GM21529 (cell line): Measurements from ENCODE around the gene PLEKHA7.

ENCODE experiments used
- ATAC-seq: cut with Tn5 transposase; IDR thresholded peaks from one replicate; pipeline ENCODE4 v1.9.1; 2021; ENCODE audit not compliant: unreplicated experiment

Gene PLEKHA7

DNA sequence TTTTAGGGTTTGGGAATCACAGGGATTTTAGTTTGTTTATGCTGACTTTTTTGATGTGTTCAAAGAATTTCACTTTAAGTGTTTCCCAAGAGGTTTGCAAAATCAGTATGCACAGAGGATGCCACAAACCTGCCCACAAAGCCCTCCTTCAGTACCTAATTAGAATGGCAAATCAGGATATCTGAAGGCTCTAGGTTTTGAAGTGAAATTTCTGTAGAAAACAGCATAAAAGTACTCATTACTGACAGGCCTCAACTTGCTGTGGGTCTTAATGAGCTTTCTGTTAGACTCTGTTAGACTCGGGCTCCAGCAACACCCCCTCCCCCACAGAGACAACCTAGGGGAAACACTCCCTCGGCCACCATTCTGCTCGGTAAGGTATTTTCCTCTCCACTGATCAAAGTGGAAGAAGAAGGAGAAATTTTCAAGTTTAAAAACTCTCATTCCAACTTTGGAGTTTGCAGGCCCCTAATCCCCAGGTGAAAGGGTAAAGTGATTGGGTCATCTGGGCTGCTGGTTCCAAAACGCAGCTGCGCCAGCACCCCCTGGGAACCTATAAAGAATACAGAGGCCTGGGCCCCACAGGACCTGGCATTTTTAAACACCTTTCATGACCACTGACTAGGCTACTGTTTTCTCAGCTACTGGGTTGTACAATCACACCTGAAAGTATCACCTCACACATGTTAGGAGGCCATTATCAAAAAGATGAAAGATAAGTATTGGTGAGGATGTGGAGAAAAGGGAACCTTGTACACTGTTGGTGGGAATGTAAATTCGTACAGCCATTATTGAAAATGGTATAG lies 67.5 kb downstream of the PLEKHA7 start:
- peak; percentile 62 for ATAC-seq

GRCh38 chr11:16945671-16946469 lies 68.3 kb downstream of the PLEKHA7 start:
- ATAC-seq, result peak; percentile 92

DNA sequence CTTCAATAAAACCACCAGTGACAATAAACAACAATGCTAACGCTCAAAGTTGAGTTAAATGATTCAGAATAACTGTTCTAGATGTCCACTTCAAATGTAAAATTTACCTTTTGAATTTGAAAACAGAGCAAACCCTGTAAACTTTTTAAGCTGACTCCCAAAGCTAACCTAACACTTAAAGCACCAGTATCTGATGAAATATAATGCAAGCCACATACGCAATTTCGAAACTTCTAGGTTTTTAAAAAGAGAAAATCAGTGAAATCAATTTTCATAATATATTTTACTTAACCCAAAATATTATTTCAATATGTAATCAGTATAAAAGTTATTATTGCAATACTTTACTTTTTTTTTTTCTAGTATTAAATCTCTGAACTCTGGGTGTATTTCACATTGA lies 71.3 kb downstream of the PLEKHA7 start:
- ATAC-seq, result no peak

GRCh38 chr11:16942342-16942741 lies 71.9 kb downstream of the PLEKHA7 start:
- ATAC-seq, result no peak

DNA sequence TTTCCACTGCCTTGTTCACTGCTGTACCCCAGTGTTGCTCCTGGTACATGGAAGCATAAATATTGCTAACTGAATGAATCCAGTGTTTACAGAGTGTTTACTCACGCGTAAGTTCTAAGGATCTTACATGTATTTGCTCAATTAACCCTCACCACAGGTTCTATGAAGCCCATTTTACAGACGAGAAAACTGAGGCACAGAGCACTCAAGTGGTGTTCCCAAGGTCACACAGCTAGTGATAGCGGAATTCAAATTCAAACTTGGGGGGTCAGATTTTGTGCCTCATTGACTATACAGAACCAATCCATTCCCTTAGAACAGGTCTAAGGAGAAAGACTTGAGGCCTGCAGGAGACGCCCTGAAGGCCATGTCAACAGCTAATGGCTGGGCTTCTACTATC lies 72.3 kb downstream of the PLEKHA7 start:
- no peak for ATAC-seq

DNA sequence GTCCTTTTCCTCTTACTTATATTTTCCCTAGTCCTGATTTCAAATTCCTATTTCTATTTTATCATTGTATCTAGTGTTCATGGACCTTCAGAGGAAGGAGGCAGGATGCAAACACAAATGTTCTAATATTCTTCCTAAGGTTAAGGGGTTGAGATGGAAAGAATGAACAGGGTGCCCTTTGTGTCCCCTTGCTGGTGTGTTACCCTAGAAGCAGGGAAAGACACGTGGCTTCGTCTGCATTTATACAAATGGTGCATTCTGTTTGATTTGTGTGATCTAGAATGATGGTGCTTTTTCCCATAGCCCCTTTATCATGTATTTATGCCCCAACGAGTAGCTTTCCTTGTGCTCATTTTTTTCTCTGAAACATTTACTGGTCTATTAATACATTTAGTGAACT lies 76.2 kb downstream of the PLEKHA7 start:
- ATAC-seq, result no peak

DNA sequence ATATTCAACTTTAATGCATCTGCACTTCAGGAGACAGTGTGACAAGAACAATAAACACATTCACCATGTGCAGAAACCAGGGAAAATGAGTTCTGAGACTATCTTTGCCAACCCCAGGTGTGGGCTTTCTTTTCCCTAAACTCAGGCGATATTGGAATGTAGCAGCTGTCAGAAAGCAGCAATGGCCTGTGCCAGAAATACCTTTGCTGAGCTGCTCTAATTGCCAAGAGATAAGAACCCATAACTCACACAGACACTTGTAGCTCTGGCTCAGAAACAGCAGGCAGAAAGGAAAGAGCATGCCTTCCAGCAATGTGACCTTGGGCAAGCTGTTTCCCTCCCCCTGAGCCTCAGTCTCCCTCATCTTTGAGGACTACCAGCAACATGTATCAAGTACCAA lies 77.6 kb downstream of the PLEKHA7 start:
- no peak for ATAC-seq

- peak; percentile 64 for ATAC-seq
These were observed 78.5 kb downstream of the PLEKHA7 start for GRCh38 chr11:16935518-16936302.

DNA sequence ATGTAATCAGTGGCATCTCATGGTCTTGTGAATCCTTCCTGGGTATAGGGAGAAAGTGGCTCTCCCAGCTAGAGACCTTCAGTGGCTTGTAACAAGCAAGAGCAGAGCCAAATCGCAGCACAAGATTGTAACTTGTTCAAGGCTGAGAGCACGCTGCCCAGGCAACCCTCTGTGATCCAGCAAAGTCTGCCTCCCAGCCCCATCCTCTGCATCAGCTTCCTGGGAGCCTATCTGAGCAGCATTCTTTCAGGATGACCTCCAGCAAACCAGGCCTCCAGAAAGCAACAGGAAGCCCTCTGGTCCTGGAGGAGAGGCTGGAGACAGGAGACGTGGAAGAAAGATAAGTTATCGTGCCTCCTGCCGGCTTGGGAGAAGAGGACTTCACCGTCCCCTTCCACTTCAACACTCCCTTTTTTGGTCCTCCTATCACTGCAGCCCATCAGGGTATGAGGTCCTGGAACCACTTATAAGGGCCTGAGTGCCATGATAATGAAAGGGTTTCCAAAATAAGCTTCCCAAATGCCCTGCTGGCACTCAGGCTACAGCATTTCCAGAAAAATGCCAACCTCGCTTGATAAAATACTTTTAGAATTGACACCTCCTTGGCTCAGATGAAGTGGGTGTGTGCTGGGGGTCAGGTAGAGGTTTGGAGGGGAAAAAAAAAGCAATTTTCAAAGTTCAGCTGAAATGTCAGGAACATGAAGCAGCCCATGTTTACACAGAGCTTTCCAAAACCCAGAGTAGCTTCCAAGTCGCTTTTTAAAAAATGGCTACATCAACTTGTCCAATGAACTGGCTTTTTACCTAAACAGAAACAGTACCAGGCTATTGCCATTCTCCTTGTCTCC lies 80.2 kb downstream of the PLEKHA7 start:
- ATAC-seq, result no peak

- ATAC-seq, result no peak
These were observed 80.9 kb downstream of the PLEKHA7 start for GRCh38 chr11:16933291-16933690.

DNA sequence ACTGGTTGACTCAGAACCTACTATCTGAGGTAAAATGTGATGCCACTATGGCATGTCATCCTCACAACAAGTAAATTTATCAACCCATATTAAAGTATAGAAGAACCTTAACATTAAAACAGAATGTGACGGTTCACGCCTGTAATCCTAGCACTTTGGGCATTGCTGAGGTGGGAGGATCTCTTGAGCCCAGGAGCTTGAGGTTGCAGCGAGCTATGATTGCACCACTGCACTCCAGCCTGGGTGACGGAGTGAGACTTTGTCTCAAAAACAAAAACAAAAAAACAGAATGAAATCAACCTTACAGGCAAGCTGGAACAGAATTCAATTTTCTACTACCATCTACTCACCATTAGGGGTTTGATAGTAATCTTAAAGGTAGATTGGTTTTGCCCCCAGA lies 86.2 kb downstream of the PLEKHA7 start:
- ATAC-seq, result no peak

DNA sequence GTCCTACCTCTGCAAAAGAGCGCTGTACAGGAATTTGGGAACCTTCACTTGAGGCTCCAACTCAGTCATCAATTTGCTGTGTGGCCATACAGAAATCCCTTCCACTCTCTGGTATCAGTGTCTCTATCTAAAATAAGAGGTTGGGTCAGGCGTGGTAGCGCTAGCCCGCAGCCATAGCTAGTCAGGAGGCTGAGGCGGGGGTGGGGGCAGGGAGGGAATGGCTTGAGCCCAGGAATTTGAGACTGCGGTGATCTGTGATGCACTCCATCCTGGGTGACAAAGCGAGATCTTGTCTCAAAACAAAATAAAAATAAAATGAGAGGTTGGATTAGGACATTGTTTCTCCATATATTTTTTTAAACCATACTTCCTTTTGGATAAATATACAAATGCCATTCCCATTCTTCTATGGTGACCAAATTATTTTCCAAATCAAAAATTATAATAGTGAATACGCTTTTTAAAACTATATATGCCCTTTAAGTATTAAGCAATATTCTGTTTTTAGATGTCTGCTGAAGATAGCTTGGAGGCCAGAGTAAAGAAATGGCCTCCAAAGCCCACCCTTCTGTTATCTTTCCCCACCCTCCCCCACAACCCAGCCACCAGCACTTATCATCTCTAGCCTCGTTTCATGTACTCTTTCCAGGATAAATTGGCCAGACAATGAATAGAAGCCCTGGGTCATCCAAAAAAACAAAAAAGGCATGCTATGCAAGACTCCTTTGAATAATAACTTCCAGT lies 87.2 kb downstream of the PLEKHA7 start:
- no peak for ATAC-seq

DNA sequence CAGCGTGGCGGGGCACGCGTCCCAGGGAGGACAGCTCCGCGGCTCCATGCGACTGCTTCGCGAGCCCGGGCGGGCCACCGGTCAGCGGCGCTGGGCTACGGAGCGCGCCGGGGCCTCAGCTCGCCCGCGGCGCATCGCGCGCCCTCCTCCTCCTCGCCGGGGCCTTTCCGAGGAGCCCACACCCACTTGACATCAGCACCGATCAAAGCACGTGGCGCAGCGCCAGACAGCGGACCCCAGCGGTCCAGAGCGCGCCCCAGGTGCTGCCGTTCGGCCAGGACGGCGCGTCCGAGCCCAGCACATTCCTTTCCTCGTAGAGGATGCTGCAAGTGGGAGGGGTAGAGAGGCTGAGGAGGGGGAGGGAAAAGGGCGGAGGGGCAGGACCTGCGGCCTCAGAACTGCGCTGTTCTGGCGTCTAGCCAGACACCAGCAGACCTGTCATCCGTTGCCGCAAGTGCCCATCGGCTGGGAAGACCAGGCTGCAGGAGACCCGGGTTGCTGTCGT lies 88.6 kb downstream of the PLEKHA7 start:
- peak; percentile 15 for ATAC-seq

- ATAC-seq, result peak; percentile 16
These were observed 89.2 kb downstream of the PLEKHA7 start for GRCh38 chr11:16924826-16925560.

- peak; percentile 74 for ATAC-seq
These were observed 89.8 kb downstream of the PLEKHA7 start for GRCh38 chr11:16924462-16924825.

- ATAC-seq, result peak; percentile 62
These were observed 90.2 kb downstream of the PLEKHA7 start for GRCh38 chr11:16923987-16924386.

- no peak for ATAC-seq
These were observed 92.5 kb downstream of the PLEKHA7 start for GRCh38 chr11:16921668-16922067.

GRCh38 chr11:16921019-16921418 lies 93.2 kb downstream of the PLEKHA7 start:
- ATAC-seq, result no peak

DNA sequence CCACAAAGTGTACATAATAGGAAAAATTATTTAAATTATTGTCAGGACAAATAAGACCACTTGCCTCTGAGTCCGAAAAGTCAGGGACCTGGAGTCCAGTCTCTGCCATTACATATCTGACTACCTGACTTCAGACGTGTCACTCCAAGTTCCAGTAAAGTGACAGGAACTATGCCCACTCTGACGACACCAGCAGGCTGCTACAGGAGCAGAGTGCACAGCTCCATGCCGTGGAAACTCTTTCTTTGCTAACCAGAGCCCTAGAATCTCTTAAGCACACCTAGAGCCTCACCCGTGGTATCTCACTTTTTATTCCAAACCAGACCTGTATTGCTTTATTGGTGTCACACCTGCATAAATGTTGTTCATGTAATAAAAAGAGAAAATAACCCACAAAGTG lies 93.7 kb downstream of the PLEKHA7 start:
- no peak for ATAC-seq
